HepG2 (cell line): ENCODE data around the gene TOP2A. TPM values are rescaled to one million over a fixed set of nuclear protein-coding genes. Genes with fewer than 3 reads are reported as not detected.
A peak's percentile ranks its signal among the peaks of the same experiment; 100 is the strongest.

Experiments
- CBFB ChIP-seq: sonication (generic); formaldehyde crosslinking; IDR thresholded peaks from 2 replicates; pipeline ENCODE4 v1.4.0; 2020; ENCODE audit warnings: missing genetic modification reagents
- ELF4 ChIP-seq: sonication (generic); formaldehyde crosslinking; IDR thresholded peaks from 2 replicates; pipeline ENCODE4 v1.5.0; 2020; ENCODE audit warnings: missing genetic modification reagents, mild to moderate bottlenecking, moderate library complexity, borderline replicate concordance
- HMGXB4 ChIP-seq, 2 experiments: sonication (generic) in 1 of 2; formaldehyde crosslinking in 1 of 2; IDR thresholded peaks; 2 replicates each; pipeline versions ENCODE4 v1.4.0 to v1.6.1; 2018 to 2020; ENCODE audit warnings: missing genetic modification reagents in 2 of 2, borderline replicate concordance in 1 of 2, low read depth in 1 of 2, mild to moderate bottlenecking in 1 of 2, missing biosample characterization in 1 of 2
- KAT8 ChIP-seq: IDR thresholded peaks from 2 replicates; pipeline ENCODE4 v1.6.1; 2016; ENCODE audit warnings: missing genetic modification reagents, missing compliant biosample characterization
- KDM3A ChIP-seq: IDR thresholded peaks from 2 replicates; pipeline ENCODE4 v1.6.1; 2018; ENCODE audit warnings: low read depth, missing compliant biosample characterization
- KLF12 ChIP-seq: sonication (generic); formaldehyde crosslinking; IDR thresholded peaks from 2 replicates; pipeline ENCODE4 v1.4.0; 2020; ENCODE audit warnings: missing genetic modification reagents, borderline replicate concordance
- MAZ ChIP-seq, 2 experiments: sonication (generic) in 1 of 2; formaldehyde crosslinking in 1 of 2; IDR thresholded peaks; 2 replicates each; pipeline versions ENCODE4 v1.5.0 to v1.6.1; 2012 to 2020; ENCODE audit warnings: low read depth in 2 of 2, mild to moderate bottlenecking in 2 of 2, borderline replicate concordance in 1 of 2, improper control_type of control experiment in 1 of 2, low read length in 1 of 2, missing genetic modification reagents in 1 of 2, moderate library complexity in 1 of 2
- MIER2 ChIP-seq: IDR thresholded peaks from 2 replicates; pipeline ENCODE4 v1.6.1; 2016; ENCODE audit warnings: missing biosample characterization, missing genetic modification reagents
- SOX5 ChIP-seq: IDR thresholded peaks from 2 replicates; pipeline ENCODE4 v1.6.1; 2016; ENCODE audit warnings: borderline replicate concordance
- SP140L ChIP-seq: sonication (generic); formaldehyde crosslinking; IDR thresholded peaks from 2 replicates; pipeline ENCODE4 v1.4.0; 2020; ENCODE audit warnings: missing genetic modification reagents, borderline replicate concordance
- TOPORS ChIP-seq: sonication (generic); formaldehyde crosslinking; IDR thresholded peaks from 2 replicates; pipeline ENCODE4 v1.8.0; 2023; ENCODE audit warnings: mild to moderate bottlenecking, missing genetic modification reagents
- XBP1 ChIP-seq: sonication (generic); formaldehyde crosslinking; IDR thresholded peaks from 2 replicates; pipeline ENCODE4 v1.5.0; 2020; ENCODE audit warnings: missing genetic modification reagents
- ZBTB7A ChIP-seq: sonication (generic); formaldehyde crosslinking; IDR thresholded peaks from 2 replicates; pipeline ENCODE4 v1.8.0; 2022; ENCODE audit warnings: mild to moderate bottlenecking, missing genetic modification reagents
- ZNF460 ChIP-seq: sonication (generic); formaldehyde crosslinking; IDR thresholded peaks from 2 replicates; pipeline ENCODE4 v1.5.1; 2020; ENCODE audit warnings: missing genetic modification reagents, mild to moderate bottlenecking, borderline replicate concordance
- ZNF746 ChIP-seq: sonication (generic); formaldehyde crosslinking; IDR thresholded peaks from 2 replicates; pipeline ENCODE4 v1.8.0; 2022; ENCODE audit warnings: mild to moderate bottlenecking, missing genetic modification reagents
- ZNF777 ChIP-seq: sonication (generic); formaldehyde crosslinking; IDR thresholded peaks from 2 replicates; pipeline ENCODE4 v1.4.0; 2020; ENCODE audit warnings: missing genetic modification reagents
- polyA plus RNA-seq, 8 experiments: library from polyadenylated mRNA; depleted of rRNA in 3 of 8; stranded (reverse) in 7 of 8; unstranded in 1 of 8; fragments of >200 nt; fragmentation: Illumina TruSeq in 4 of 8; extraction: Trizol in 4 of 8; gene quantifications; 2 replicates each; pipeline versions ENCODE4 v1.2.1 to v1.2.3, GENCODE V29; 2011 to 2016; ENCODE audit warnings: low read depth in 4 of 8, missing spikeins in 1 of 8, mixed read lengths in 1 of 8; ENCODE audit not compliant: insufficient read depth in 1 of 8
- total RNA-seq, 5 experiments: library from RNA; depleted of rRNA; stranded (reverse); fragments of >200 nt; fragmentation: Illumina TruSeq; extraction: Trizol; gene quantifications; 2 replicates each; pipeline ENCODE4 v1.2.3, GENCODE V29; 2016; ENCODE audit warnings: low read depth in 1 of 5
- TF ChIP-seq, protein P1 (sequence below): sonication (generic); formaldehyde crosslinking; conservative IDR thresholded peaks from 2 replicates; pipeline ENCODE4 v1.8.0; 2022; ENCODE audit warnings: mild to moderate bottlenecking, moderate library complexity, missing genetic modification reagents
- TF ChIP-seq, protein P2 (sequence below): sonication (generic); formaldehyde crosslinking; IDR thresholded peaks from 2 replicates; pipeline ENCODE4 v1.4.0; 2020; ENCODE audit warnings: missing genetic modification reagents, borderline replicate concordance
- TF ChIP-seq, protein P3 (sequence below): sonication (generic); formaldehyde crosslinking; IDR thresholded peaks from 2 replicates; pipeline ENCODE4 v1.4.0; 2020; ENCODE audit warnings: mild to moderate bottlenecking, missing genetic modification reagents

Gene TOP2A
- total and polyA plus RNA-seq, 2 of the 13 experiments (the other 11 are each of a cell fraction or from before 2014, with no cell fraction given), result 108 to 327 TPM

DNA sequence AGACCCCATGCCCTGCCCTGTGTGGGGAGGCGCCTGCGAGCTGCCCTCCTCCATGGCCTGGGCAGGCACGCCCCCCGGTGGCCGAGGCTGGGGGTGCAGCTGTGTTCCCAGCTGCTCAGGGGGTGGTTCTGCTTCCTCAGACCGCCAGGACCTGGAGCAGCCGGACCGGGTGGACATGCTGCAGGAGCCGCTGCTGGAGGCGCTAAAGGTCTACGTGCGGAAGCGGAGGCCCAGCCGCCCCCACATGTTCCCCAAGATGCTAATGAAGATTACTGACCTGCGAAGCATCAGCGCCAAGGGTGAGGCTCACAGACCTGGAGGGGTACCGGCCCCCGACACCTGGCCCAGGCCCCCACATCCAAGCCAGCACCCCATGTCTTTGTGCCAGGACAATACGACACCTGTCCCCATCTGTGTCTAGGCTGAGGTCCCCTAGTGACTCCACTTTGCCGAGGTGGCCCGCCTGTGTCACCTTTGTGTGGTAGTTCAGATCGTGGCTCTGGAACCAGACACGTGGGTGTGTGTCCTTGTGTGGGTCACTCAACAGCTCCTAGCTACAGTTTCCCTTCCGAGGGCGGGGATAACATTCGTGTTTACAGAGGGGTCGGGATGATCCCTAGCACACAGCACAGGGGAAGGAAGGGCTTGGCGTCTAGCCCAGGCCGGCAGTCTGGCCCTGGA lies 62.4 kb downstream of the TOP2A start (continued):
- TF ChIP-seq, protein P1, sequence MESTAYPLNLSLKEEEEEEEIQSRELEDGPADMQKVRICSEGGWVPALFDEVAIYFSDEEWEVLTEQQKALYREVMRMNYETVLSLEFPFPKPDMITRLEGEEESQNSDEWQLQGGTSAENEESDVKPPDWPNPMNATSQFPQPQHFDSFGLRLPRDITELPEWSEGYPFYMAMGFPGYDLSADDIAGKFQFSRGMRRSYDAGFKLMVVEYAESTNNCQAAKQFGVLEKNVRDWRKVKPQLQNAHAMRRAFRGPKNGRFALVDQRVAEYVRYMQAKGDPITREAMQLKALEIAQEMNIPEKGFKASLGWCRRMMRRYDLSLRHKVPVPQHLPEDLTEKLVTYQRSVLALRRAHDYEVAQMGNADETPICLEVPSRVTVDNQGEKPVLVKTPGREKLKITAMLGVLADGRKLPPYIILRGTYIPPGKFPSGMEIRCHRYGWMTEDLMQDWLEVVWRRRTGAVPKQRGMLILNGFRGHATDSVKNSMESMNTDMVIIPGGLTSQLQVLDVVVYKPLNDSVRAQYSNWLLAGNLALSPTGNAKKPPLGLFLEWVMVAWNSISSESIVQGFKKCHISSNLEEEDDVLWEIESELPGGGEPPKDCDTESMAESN (CRISPR knock-in tag), result 0 out of 2 replicates have a peak, but pooled peaks have one; percentile 41
- TF ChIP-seq ELF4 (CRISPR knock-in tag), result no peak
- no peak for TF ChIP-seq KLF12 (CRISPR knock-in tag)
- TF ChIP-seq TOPORS (CRISPR knock-in tag), result no peak
- TF ChIP-seq MIER2 (CRISPR knock-in tag), result peak; percentile 60; the same call in 1 of the 2 replicates
- TF ChIP-seq HMGXB4 (CRISPR knock-in tag; IDR thresholded peaks at IDR 0.05; ENCODE audit: borderline replicate concordance in 1 of 2, low read depth in 1 of 2), result peak; percentile 81 to 82
- TF ChIP-seq, protein P2, sequence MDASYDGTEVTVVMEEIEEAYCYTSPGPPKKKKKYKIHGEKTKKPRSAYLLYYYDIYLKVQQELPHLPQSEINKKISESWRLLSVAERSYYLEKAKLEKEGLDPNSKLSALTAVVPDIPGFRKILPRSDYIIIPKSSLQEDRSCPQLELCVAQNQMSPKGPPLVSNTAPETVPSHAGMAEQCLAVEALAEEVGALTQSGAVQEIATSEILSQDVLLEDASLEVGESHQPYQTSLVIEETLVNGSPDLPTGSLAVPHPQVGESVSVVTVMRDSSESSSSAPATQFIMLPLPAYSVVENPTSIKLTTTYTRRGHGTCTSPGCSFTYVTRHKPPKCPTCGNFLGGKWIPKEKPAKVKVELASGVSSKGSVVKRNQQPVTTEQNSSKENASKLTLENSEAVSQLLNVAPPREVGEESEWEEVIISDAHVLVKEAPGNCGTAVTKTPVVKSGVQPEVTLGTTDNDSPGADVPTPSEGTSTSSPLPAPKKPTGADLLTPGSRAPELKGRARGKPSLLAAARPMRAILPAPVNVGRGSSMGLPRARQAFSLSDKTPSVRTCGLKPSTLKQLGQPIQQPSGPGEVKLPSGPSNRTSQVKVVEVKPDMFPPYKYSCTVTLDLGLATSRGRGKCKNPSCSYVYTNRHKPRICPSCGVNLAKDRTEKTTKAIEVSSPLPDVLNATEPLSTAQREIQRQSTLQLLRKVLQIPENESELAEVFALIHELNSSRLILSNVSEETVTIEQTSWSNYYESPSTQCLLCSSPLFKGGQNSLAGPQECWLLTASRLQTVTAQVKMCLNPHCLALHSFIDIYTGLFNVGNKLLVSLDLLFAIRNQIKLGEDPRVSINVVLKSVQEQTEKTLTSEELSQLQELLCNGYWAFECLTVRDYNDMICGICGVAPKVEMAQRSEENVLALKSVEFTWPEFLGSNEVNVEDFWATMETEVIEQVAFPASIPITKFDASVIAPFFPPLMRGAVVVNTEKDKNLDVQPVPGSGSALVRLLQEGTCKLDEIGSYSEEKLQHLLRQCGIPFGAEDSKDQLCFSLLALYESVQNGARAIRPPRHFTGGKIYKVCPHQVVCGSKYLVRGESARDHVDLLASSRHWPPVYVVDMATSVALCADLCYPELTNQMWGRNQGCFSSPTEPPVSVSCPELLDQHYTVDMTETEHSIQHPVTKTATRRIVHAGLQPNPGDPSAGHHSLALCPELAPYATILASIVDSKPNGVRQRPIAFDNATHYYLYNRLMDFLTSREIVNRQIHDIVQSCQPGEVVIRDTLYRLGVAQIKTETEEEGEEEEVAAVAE, result no peak
- TF ChIP-seq ZNF746, result no peak
- peak; percentile 73; the same call in 1 of the 2 replicates for TF ChIP-seq ZBTB7A (CRISPR knock-in tag)
- TF ChIP-seq KDM3A (CRISPR knock-in tag), result peak; percentile 98; the same call in 1 of the 2 replicates
- TF ChIP-seq SOX5 (CRISPR knock-in tag), result 0 out of 2 replicates have a peak, but pooled peaks have one; percentile 12
- no peak for TF ChIP-seq ZNF460
- TF ChIP-seq ZNF777 (CRISPR knock-in tag), result no peak
- no peak for TF ChIP-seq XBP1 (CRISPR knock-in tag)
- peak; percentile 55; the same call in 1 of the 2 replicates for TF ChIP-seq MAZ (IDR thresholded peaks at IDR 0.05; ENCODE audit: borderline replicate concordance, low read depth, low read length)
- TF ChIP-seq MAZ (CRISPR knock-in tag; IDR thresholded peaks at IDR 0.05; ENCODE audit: low read depth), result peak; percentile 79; the same call in 1 of the 2 replicates
- TF ChIP-seq SP140L (CRISPR knock-in tag), result no peak
- peak; percentile 85 for TF ChIP-seq CBFB
- TF ChIP-seq KAT8, result peak; percentile 66
- TF ChIP-seq, protein P3, sequence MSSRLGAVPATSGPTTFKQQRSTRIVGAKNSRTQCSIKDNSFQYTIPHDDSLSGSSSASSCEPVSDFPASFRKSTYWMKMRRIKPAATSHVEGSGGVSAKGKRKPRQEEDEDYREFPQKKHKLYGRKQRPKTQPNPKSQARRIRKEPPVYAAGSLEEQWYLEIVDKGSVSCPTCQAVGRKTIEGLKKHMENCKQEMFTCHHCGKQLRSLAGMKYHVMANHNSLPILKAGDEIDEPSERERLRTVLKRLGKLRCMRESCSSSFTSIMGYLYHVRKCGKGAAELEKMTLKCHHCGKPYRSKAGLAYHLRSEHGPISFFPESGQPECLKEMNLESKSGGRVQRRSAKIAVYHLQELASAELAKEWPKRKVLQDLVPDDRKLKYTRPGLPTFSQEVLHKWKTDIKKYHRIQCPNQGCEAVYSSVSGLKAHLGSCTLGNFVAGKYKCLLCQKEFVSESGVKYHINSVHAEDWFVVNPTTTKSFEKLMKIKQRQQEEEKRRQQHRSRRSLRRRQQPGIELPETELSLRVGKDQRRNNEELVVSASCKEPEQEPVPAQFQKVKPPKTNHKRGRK, result no peak
